SH-SY5Y (cell line): ENCODE results near the gene LEKR1.

ENCODE experiments used
- GATA2 ChIP-seq: IDR thresholded peaks from 2 replicates; pipeline ENCODE4 v1.6.1; 2011; ENCODE audit warnings: mild to moderate bottlenecking, low read depth, low read length
- GATA3 ChIP-seq: IDR thresholded peaks from 2 replicates; pipeline ENCODE4 v1.6.1; 2011; ENCODE audit warnings: low read depth, mild to moderate bottlenecking, low read length, moderate library complexity

- TF ChIP-seq GATA2 = no peak
- TF ChIP-seq GATA3 = no peak
Measured at GRCh38 chr3:156843071-156843808, 17.1 kb downstream of the LEKR1 start.
